ENCODE results near the gene EBI3.
"Not testable (repeated sequence)": the region's sequence is repeated elsewhere in the genome, so short reads cannot be mapped to it uniquely, and the experiment has no call there.

Gene EBI3

DNA sequence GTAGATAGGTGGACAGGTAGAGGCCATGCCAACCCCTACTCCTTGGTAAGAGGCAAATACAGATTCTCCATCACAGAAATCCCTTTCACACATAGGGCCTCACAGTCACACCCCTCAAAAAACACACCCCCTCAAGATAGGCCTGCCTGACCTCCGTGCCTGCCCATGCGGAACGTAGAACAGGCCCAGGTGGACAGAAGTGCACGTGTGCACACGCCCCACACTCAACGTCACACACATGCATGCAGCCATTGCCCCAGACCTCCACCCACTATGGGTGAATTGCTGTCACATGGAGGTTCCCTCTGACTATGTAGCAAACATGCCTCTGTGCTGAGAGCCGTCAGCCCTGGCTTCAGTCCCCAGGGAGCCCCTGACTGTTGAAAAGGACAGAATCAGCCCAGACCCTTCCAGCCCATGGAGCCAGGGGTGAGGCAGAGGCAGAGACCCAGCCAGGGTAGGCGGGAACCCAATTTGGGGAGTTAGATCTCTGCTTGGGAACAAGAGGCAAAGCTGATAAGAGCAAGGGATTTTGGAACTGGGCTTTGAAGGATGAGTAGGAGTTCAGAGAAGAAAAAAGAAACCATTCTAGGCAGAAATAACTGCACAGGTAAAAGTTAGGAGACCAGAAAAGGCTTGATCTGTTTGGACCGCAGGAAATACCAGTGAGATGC, 43.8 kb upstream of the EBI3 start:
- DNase-seq (ENCODE audit: extremely low read depth, low read depth), result no peak
- TF ChIP-seq, protein P1, sequence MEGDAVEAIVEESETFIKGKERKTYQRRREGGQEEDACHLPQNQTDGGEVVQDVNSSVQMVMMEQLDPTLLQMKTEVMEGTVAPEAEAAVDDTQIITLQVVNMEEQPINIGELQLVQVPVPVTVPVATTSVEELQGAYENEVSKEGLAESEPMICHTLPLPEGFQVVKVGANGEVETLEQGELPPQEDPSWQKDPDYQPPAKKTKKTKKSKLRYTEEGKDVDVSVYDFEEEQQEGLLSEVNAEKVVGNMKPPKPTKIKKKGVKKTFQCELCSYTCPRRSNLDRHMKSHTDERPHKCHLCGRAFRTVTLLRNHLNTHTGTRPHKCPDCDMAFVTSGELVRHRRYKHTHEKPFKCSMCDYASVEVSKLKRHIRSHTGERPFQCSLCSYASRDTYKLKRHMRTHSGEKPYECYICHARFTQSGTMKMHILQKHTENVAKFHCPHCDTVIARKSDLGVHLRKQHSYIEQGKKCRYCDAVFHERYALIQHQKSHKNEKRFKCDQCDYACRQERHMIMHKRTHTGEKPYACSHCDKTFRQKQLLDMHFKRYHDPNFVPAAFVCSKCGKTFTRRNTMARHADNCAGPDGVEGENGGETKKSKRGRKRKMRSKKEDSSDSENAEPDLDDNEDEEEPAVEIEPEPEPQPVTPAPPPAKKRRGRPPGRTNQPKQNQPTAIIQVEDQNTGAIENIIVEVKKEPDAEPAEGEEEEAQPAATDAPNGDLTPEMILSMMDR (IDR thresholded peaks at IDR 0.05; ENCODE audit: low read depth, low read length, missing control alignments), result no peak
- H3K4me3 ChIP-seq (replicated peaks; ENCODE audit: low read depth, low read length), result no peak overlapping the region

DNA sequence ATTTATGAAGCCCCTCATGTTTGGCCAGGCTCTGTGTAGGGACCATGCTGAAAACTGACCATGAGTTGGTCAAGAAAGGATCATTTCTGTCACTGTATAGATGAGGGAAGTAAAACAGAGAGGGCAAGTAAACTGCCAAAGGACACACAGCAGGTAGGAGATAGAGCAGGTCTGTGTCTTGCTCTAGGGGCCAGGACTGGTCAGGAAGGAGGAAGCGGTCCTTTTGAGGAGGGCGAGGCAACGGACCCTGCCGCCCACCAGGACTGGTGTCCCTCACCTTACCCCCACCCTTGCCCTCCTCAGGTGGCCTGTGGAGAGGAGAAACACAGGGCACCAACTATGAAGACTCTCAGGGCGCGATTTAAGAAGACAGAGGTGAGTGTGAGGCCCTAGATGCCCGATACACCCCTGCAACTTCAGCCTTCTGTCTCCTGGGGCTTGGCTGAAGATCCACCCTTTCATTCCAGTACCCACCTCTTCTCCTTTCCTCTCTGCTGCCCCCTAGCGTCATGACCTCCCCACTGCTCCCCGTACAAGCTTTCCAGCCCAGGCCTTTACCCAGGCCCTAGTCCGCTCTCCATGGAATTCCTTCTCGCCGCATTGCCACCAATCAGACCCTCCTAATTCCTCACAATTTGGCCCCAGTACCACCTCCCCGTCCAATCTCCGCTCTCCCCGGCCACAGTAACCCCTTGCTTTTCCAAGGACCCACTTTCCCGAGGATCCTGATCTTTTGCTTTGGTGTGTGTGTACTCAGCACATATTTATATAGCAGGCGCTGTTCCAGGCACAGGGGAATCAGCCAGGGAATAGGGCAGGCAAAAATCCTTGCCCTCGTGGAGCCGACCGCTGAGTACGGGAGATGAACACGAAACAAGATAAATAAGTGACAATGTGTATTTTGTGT, 43.0 kb upstream of the EBI3 start:
- no peak overlapping the region for H3K4me3 ChIP-seq (replicated peaks; ENCODE audit: low read depth, low read length)
- DNase-seq (ENCODE audit: extremely low read depth, low read depth), result peak; percentile 39
- TF ChIP-seq, protein P1 (IDR thresholded peaks at IDR 0.05; ENCODE audit: low read depth, low read length, missing control alignments), result peak; percentile 93

DNA sequence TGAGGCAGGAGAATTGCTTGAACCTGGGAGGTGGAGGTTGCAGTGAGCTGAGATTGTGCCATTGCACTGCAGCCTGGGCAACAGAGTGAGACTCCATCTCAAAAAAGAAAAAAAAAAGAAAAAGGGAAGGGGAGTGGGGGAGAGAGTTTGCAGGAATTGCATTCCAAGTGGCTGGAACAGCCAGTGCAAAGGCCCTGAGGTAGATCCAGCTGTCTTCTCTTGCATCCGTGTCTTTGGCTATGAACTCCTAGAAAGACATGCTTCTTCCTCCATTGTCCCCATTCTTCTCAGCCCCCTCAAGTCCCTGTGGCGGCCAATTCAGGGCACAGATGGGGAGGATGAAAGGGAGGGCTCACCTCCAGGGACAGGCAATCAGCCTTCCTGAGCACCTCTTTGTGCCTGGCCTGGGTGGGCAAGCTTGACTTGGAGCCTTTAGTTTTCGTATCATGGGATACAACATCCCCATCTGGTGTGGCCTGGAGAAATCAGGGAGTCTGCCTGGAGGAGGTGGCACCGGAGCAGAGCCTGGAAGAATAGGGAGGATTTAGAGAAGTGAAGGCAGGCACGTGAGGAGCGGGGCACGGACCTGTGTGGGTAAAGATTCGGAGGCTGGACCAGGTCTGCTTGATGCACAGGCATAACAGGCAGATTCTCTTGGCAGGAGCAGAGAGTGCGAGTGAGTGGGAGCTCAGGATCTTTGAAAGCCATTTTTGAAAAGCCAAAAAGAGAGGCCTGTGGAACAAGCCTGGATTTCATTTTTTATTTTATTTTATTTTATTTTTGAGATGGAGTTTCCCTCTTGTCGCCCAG, 41.8 kb upstream of the EBI3 start:
- DNase-seq (ENCODE audit: extremely low read depth, low read depth), result no peak
- H3K4me3 ChIP-seq (replicated peaks; ENCODE audit: low read depth, low read length), result no peak overlapping the region
- TF ChIP-seq, protein P1 (IDR thresholded peaks at IDR 0.05; ENCODE audit: low read depth, low read length, missing control alignments), result no peak

DNA sequence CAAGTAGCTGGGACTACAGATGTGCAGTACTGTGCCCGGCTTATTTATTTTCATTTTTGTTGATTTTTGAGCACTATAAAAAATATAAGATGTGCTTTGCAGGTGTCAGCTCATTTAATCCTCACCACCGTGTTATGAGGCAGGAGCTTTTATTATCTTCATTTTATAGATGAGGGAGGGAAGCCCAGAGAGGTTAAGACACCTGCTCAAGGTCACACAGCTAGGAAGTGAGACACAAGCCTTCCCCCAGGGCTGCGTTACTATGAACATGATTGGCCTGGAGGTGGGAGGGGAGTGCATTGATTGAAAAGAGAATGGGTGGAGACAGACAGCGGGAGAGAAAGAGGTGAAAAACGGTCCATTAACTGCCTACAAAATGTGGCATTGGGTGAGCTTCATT, 39.7 kb upstream of the EBI3 start:
- H3K4me3 ChIP-seq (replicated peaks; ENCODE audit: low read depth, low read length), result no peak overlapping the region
- TF ChIP-seq, protein P1 (IDR thresholded peaks at IDR 0.05; ENCODE audit: low read depth, low read length, missing control alignments), result no peak
- no peak for DNase-seq (ENCODE audit: extremely low read depth, low read depth)

DNA sequence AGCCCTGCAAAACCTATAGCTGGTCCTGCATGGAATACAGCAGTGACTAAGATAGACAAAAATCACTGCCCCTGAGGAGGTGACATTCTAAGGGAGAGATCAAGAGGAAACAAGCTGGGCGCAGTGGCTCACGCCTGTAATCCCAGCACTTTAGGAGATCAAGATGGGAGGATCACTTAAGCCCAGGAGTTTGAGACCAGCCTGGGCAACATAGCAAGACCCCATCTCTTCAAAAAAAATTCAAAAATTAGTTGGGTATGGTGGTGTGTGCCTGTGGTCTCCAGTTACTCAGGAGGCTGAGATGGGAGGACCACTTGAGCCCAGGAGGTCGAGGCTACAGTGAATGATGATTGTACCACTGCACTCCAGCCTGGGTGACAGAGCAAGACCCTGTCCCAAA, 36.8 kb upstream of the EBI3 start:
- not testable (repeated sequence) for H3K4me3 ChIP-seq (replicated peaks; ENCODE audit: low read depth, low read length); DNase-seq (ENCODE audit: extremely low read depth, low read depth)

DNA sequence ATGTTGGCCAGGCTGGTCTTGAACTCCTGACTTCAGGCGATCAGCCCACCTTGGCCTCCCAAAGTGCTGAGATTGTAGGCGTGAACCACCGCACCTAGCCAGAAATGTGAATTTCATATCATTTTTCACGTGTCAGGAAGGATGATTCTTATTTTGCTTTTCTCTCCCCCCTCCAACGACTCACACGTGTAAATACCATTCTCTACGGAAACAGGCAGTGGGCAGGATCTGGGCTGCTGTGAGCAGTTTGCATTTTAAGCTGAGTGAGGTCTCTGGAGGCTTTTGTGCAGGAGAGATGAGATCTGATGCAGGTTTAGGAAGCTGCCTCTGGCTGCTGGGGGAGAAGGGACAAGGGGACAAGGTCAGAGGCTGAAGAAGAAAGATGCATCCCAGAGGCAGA, 35.0 kb upstream of the EBI3 start:
- TF ChIP-seq, protein P1 (IDR thresholded peaks at IDR 0.05; ENCODE audit: low read depth, low read length, missing control alignments), result no peak
- no peak for DNase-seq (ENCODE audit: extremely low read depth, low read depth)

DNA sequence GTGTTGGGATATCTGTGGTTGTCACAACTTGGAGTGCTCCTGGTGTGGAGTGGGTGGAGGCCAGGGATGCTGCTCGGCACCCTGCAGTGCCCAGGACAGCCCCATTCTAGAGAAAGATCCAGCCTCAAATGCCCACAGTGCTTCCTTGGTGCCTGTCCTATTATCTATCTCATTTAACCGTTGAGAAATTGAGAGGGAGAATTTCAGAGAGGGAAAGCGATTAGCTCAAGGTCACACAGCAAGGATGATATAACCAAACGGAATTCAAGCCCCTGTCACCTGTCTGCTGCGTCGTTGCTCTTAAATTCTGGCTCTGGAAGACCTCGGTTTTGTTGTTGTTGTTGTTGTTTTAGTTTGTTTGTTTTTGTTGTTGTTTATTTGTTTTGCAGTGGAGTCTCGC, 33.3 kb upstream of the EBI3 start:
- no peak overlapping the region for H3K4me3 ChIP-seq (replicated peaks; ENCODE audit: low read depth, low read length)
- DNase-seq (ENCODE audit: extremely low read depth, low read depth), result no peak
- TF ChIP-seq, protein P1 (IDR thresholded peaks at IDR 0.05; ENCODE audit: low read depth, low read length, missing control alignments), result no peak

More for the DNA sequence above, 35.0 kb upstream of the EBI3 start:
- no peak overlapping the region for H3K4me3 ChIP-seq (replicated peaks; ENCODE audit: low read depth, low read length)
